HG02852 (cell line): ENCODE data around the gene SPSB3.
"Not testable (repeated sequence)": the region's sequence is repeated elsewhere in the genome, so short reads cannot be mapped to it uniquely, and the experiment has no call there.

Experiments
- ATAC-seq: cut with Tn5 transposase; IDR thresholded peaks from one replicate; pipeline ENCODE4 v1.9.1; 2021; ENCODE audit warnings: mild to moderate bottlenecking, moderate library complexity; ENCODE audit not compliant: unreplicated experiment

SPSB3 gene

DNA sequence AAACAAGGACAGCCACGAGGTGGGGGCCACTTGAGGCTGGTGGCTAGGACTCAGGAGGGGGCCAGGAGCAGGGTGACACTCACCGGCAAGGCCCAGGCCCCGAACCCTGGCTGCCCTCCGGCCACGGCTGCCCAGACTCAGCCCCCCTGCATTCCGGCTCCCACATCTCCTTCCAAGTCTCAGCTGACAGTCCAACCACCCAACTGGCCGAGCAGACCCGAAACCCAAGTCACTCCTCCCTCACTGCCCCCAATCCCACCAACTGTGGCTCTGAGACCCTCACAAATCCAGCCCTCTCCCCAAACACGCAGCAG lies 34.9 kb upstream of the SPSB3 start:
- no peak for ATAC-seq

DNA sequence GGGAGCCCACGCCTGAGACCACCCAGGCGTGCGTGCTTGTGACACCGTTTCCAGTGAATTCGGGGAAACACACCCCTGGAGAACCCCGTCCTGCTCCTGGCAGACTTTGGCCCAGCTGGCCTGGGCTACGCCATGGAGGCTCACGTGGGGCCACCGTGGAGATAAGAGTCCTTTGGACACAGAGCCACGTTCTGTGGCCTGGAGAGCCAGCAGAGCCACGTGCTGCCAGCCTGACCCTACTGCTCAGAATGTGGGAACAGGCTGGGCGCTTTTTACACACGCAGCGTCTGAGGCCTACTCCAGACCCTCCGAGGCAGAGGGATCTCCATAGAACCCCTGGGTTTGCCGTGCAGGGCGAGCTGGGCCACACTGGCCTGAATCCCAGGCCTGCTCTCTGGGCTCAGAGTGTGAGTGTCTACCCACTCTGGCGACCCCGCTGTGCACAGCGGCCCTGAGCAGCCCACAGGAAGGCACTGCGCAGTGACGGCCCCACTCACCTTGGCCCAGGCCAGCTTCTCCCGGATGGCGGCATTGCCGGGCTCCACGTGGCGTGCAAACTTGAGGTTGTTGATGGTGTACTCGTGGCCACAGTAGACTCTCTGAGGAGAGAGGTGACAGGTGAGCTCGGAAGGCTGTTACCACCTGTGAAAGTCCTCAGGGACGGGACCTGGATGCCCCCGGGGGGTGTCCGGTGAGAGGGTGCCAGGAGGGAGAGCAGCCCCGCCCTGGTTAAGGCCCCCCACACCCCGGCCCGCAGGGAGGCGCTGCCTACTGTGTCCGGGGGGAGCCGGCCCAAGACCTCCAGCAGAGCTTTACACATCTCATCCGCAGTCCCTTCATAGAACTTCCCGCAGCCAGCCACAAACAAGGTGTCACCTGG lies 34.3 kb upstream of the SPSB3 start:
- no peak for ATAC-seq

- ATAC-seq: no peak
These were observed 33.1 kb upstream of the SPSB3 start for GRCh38 chr16:1815461-1815860.

DNA sequence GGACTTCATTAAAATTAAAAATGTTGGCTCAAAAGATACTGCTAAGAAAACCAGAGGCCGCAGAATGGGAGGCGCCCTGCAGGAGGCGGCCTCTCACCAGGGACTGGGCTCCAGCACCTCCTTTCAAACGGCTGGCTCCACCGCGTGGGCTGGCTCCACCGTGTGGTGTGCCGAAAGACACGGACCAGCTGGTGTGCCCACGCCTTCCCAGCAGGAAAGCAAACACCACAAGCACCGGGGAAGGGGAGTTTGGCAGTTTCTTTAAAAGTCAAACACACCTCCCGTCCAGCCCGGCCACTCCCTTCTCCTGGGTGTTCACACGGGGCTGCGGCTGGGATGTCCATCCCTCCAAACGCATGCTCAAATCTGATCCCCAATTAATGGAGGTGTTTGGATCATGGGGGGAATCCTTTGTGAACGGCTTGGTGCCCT lies 30.4 kb upstream of the SPSB3 start:
- no peak for ATAC-seq

DNA sequence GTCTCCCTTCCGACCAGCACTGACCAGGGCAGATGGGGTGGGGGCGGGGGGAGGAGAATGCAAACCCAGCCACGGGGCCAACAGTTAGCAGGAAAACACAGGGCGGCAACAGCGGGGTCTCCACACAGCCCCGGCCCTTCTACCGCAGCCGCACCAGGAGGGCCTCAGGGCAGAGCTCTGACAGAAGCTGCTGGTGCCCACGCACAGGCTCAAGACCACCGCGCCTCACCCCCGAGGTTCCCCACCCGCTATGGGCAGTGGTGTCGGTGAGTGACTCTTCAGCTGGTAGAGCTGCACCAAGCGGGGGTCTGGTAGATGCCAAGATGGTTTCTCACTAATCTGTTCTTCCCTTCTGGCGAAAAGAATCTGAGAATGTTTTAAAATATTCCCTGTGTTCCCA lies 28.2 kb upstream of the SPSB3 start:
- no peak for ATAC-seq

- no peak for ATAC-seq
These were observed 27.7 kb upstream of the SPSB3 start for GRCh38 chr16:1810106-1810505.

GRCh38 chr16:1809281-1809801 lies 27.0 kb upstream of the SPSB3 start:
- no peak for ATAC-seq

DNA sequence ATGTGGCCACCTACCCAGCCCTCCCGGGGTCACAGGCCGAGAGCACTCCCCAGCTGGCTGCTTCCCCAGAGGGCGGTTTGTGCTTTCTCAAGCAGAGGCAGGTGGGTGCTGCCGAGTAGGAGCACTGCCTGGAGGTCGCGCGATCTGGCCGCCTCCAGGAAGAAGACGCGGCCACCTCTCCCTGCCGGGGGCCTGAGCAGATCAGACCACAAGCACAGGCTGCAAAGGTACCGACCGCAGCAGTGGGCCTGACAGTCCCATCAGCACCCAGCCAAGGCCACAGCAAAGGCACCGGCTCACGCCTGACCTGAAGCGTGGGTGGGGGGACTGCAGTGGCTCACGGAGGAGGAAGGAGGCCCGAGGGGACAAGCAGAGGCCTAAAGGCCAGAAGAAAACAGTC lies 26.3 kb upstream of the SPSB3 start:
- ATAC-seq: no peak

- no peak for ATAC-seq
These were observed 25.3 kb upstream of the SPSB3 start for GRCh38 chr16:1807626-1808025.

GRCh38 chr16:1800701-1801100 lies 18.3 kb upstream of the SPSB3 start:
- no peak for ATAC-seq

DNA sequence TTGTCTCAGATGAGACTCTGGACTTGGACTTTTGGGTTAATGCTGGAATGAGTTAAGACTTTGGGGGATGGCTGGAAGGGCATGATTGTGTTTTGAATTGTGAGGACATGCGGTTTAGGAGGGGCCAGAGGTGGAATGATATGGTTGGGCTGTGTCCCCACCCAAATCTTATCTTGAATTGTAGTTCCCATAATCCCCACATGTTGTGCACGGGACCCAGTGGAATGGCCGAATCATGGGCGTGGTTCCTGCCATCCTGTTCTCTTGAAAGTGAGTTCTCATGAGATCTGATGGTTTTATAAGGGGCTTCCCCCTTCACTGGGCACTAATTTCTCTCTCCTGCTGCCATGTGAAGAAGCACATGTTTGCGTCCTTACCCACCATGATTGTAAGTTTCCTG lies 16.9 kb upstream of the SPSB3 start:
- ATAC-seq: not testable (repeated sequence)

GRCh38 chr16:1794908-1795666 lies 12.7 kb upstream of the SPSB3 start:
- no peak for ATAC-seq

GRCh38 chr16:1794221-1794871 lies 12.0 kb upstream of the SPSB3 start:
- no peak for ATAC-seq

DNA sequence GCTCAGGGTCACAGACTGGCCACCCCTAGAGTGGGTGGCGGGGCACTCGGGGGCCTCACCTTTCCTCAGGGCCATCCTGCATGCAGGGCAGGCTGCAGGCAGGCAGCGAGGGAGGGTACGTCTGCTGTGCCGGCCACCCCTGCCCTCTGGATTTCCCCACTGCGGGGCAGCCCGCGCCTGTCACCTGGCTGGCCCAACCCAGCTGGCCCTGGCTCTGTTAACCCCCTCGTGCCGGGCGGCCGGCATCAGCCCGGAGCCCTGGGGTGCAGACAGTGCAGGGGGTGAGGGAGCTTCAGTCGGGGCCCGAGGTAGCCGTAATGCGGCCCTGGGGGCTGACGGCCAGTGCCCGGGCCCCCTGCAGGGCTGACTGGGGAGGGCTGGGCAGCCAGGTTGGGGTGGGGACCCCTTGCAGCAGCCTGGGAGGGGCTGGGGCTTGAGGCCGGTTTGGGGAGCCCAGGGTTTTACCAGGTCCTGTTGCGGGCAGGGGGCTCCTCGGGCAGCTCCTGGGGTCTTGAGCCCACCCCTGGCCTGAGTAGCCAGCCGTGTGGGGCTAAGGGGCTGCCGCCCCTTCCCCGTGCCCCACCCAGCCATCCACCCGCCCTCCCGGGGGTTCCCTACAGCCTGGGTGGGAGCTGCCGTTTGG lies 11.3 kb upstream of the SPSB3 start, which contains the start of gene IGFALS:
IGFALS (minus strand) TSS at position 128 of the 643 bp plus-strand sequence; CDS start at position 75, 53 bp downstream.
- ATAC-seq: no peak

GRCh38 chr16:1792836-1793577 lies 10.6 kb upstream of the SPSB3 start:
- ATAC-seq: no peak

DNA sequence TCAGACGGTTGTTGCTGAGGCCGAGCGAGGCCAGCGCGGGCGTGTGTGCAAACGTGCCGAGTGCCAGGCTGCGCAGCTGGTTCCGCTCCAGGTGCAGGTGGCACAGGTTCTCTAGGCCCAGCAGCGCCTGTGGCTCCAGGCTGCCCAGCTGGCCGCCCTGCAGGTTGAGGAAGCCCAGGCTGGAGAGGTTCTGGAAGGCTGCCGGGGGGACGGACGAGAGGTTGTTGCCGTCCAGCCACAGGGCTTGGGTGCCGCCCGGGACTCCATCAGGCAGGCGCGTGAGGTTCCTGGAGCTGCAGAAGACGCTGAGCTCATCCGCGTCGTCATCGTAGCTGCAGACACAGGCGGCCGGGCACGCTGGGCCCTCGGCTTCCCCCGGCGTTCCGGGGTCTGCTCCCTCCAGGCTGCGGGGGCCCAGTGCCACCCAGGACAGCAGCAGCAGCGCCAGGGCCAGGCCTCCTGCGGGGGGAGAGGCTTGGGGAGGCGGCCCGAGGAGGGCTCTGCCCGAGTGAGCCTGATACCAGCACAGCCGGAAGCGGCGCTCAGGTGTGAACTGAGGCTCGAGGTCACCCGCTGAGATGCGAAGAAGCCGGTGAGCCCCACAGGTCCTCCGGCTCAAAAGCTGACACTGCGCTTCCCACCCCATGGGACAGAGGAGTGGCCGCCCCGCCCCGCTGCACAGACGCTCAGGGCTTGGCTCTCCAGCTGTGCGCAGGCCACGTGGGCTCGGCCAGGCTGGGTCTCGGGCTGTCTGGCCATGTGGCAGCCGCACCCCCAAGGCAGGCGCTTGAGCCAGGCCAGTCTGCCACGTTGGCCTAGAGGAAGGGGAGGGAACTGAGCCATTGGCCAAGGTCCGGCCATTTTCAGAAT lies 9.8 kb upstream of the SPSB3 start:
- ATAC-seq: no peak

DNA sequence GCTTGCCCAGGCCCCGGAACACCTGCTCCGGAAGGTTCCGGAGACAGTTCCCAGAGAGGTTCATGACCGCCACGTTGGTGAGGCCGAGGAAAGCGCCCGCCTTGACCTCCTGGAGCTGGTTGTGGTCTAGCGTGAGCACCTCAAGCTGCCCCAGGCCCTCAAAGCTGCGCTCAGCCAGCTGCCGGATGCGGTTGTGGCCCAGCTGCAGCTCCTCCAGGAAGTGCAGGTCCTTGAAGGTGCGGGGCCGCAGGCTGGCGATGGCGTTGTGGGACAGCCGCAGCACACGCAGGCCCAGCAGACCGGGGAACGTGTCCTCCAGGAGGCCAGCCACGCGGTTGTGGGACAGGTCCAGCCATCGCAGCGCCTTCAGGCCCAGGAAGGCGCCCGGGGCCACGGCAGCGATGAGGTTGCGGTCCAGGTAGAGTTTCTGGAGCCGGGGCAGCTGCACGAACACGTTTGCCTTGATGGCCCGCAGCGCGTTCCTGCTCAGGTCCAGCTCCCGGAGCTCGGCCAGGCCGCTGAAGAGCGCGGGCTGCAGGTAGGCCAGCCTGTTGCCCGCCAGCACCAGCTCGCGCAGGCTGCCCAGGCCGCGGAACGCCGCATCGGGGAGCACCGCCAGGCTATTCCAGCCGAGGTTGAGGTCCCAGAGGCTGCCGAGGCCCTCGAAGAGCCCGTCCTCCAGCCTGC lies 9.0 kb upstream of the SPSB3 start:
- ATAC-seq: no peak

DNA sequence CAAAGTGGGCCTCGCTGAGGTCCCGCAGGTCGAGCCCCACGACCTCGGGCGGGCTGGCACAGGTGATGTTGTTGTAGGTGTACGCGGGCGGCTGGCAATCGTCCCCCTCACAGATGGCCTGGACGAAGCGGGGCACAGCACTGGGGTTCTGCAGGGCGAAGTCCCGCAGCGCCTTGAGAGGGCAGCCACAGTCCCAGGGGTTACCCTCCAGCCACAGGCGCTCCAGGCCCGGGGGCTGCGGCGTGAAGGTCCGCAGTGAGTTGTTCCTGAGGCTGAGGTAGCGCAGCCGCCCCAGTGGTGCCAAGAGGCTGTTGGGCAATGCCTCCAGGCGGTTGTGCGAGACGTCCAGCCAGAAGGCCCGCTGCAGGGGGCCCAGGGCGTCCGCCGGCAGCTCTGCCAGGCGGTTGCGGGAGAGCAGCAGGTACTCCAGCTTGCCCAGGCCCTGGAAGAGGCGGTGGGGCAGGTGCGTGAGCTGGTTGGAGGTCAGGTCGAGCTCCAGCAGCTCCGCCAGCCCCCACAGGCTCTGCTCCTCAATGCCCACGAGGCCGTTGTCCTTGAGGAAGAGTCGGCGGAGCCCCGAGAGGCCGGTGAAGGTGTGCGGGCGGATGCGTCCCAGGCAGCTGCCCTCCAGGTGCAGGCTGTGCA lies 8.4 kb upstream of the SPSB3 start:
- ATAC-seq: no peak
